Keratinocyte (primary cell): ENCODE results near the gene ZNF521. TPM values are rescaled to one million over a fixed set of nuclear protein-coding genes. Genes with fewer than 3 reads are reported as not detected.

Experiments
- DNase-seq: peaks from one replicate; pipeline ENCODE4 v3.0.0-alpha.2; 2011; ENCODE audit warnings: low read depth, missing footprints, low spot score
- FAIRE-seq: peaks from 2 replicates; lab custom pipeline; 2011; peaks lifted over from hg19 to GRCh38; lab: Jason Lieb, UNC
- H2AFZ ChIP-seq: 2 replicates; pipeline ENCODE4 v1.6.0; 2012; ENCODE audit warnings: low read length, control low read depth, inconsistent platforms; ENCODE audit not compliant: control insufficient read depth
- H3K27ac ChIP-seq: 2 replicates; pipeline ENCODE4 v1.5.1; 2011; ENCODE audit warnings: low read length; ENCODE audit not compliant: control insufficient read depth, insufficient read depth
- H3K27me3 ChIP-seq: 3 replicates; pipeline ENCODE4 v1.6.0; 2011; ENCODE audit warnings: low read length; ENCODE audit not compliant: control insufficient read depth, insufficient read depth; ENCODE audit errors: extremely low read depth
- H3K36me3 ChIP-seq, 2 experiments: 2 replicates in 1 of 2; 3 replicates in 1 of 2; pipeline ENCODE4 v1.5.1; 2011; ENCODE audit warnings: low read length in 2 of 2, mild to moderate bottlenecking in 1 of 2; ENCODE audit not compliant: control insufficient read depth in 2 of 2, insufficient read depth in 2 of 2; ENCODE audit errors: extremely low read depth in 1 of 2
- H3K4me1 ChIP-seq: 3 replicates; pipeline ENCODE4 v1.5.1; 2011; ENCODE audit warnings: low read length; ENCODE audit not compliant: control insufficient read depth, insufficient read depth; ENCODE audit errors: extremely low read depth
- H3K4me2 ChIP-seq: 3 replicates; pipeline ENCODE4 v1.6.0; 2011; ENCODE audit warnings: low read depth, low read length; ENCODE audit not compliant: control insufficient read depth, insufficient read depth; ENCODE audit errors: extremely low read depth
- H3K4me3 ChIP-seq, 3 experiments: fragments of 200-600 bp in 1 of 3; sonication (generic) in 1 of 3; 2 replicates in 2 of 3; 3 replicates in 1 of 3; pipeline ENCODE4 v1.5.1; 2011 to 2016; ENCODE audit warnings: low read length in 3 of 3, mild to moderate bottlenecking in 3 of 3, control low read depth in 2 of 3, inconsistent platforms in 1 of 3, low read depth in 1 of 3, mixed read lengths in 1 of 3, mixed run types in 1 of 3, moderate library complexity in 1 of 3; ENCODE audit not compliant: control insufficient read depth in 2 of 3, insufficient read depth in 2 of 3; ENCODE audit errors: extremely low read depth in 1 of 3
- H3K79me2 ChIP-seq: 2 replicates; pipeline ENCODE4 v1.6.0; 2012; ENCODE audit warnings: low read length; ENCODE audit not compliant: control insufficient read depth, insufficient read depth
- H3K9ac ChIP-seq: 3 replicates; pipeline ENCODE4 v1.6.0; 2011; ENCODE audit warnings: low read length; ENCODE audit not compliant: control insufficient read depth, insufficient read depth; ENCODE audit errors: extremely low read depth
- H3K9me1 ChIP-seq: 3 replicates; pipeline ENCODE4 v1.6.0; 2011; ENCODE audit warnings: low read length; ENCODE audit not compliant: control insufficient read depth, insufficient read depth; ENCODE audit errors: extremely low read depth
- H3K9me3 ChIP-seq: 2 replicates; pipeline ENCODE4 v1.5.1; 2012; ENCODE audit warnings: low read depth, low read length; ENCODE audit not compliant: control insufficient read depth
- H4K20me1 ChIP-seq: 3 replicates; pipeline ENCODE4 v1.6.0; 2011; ENCODE audit warnings: low read length; ENCODE audit not compliant: control insufficient read depth, insufficient read depth; ENCODE audit errors: extremely low read depth
- CTCF ChIP-seq, 3 experiments: IDR thresholded peaks in 1 of 3; conservative IDR thresholded peaks in 1 of 3; optimal IDR thresholded peaks in 1 of 3; 2 replicates in 2 of 3; 3 replicates in 1 of 3; pipeline versions ENCODE3 to v1.5.1; 2011; ENCODE audit warnings: low read length in 3 of 3, mild to moderate bottlenecking in 3 of 3, moderate library complexity in 2 of 3, control low read depth in 1 of 3, inconsistent platforms in 1 of 3; ENCODE audit not compliant: insufficient read depth in 2 of 3; ENCODE audit errors: extremely low read depth in 1 of 3
- EZH2 ChIP-seq: IDR thresholded peaks from one replicate; pipeline ENCODE4 v1.6.1; 2012; ENCODE audit warnings: inconsistent platforms, mild to moderate bottlenecking, low read length, moderate library complexity
- dilution Hi-C: fragments of 300-500 bp; cut with MboI; formaldehyde crosslinking; loops from one replicate; pipeline ENCODE4 v1.7.0; 2020; ENCODE audit warnings: low sequenced_read_pairs; ENCODE audit not compliant: extremely low pct_ligation_motif_present
- polyA plus RNA-seq, 5 experiments: library from polyadenylated mRNA; depleted of rRNA in 3 of 5; stranded (reverse) in 3 of 5; stranded (forward) in 1 of 5; unstranded in 1 of 5; fragments of >200 nt; gene quantifications; 1 replicate in 1 of 5; 2 replicates in 3 of 5; 3 replicates in 1 of 5; pipeline versions ENCODE4 v1.2.1 to v1.2.3, GENCODE V29; 2011 to 2012; ENCODE audit warnings: missing spikeins in 2 of 5, low read depth in 1 of 5, low replicate concordance in 1 of 5

ZNF521 gene
- polyA plus RNA-seq, 1 donor (not counting 4 experiments of a cell fraction or from before 2014, with no cell fraction given): 0.07 TPM

- Histone ChIP-seq H3K79me2 (no peaks in the 10 kb centered on the region), H3K27me3 (peaks cover 41% of the 10 kb centered on the region), H3K27ac (no peak overlapping the region), H3K4me3 (peak overlapping the region; percentile 16 to 82 (median 56)), H3K36me3 (no peaks in the 10 kb centered on the region), H3K4me2 (peak overlapping the region; percentile 95), H4K20me1 (no peaks in the 10 kb centered on the region), H3K4me1 (peaks cover 12% of the 10 kb centered on the region), H3K9me3 (no peaks in the 10 kb centered on the region), H2AFZ (peak overlapping the region; percentile 12), H3K9me1 (no peaks in the 10 kb centered on the region), H3K9ac (no peak overlapping the region)
- TF ChIP-seq CTCF (optimal IDR thresholded peaks at IDR 0.05 in 1 of 3, IDR thresholded peaks at IDR 0.05 in 1 of 3, conservative IDR thresholded peaks at IDR 0.05 in 1 of 3; ENCODE audit: extremely low read depth in 1 of 3, insufficient read depth in 2 of 3, low read length in 3 of 3) (no peak), EZH2 (peak; percentile 100)
- dilution Hi-C loops: no loop called here
- no peak for FAIRE-seq
- DNase-seq: no peak
These were observed 1.3 kb downstream of the ZNF521 start for GRCh38 chr18:25350489-25351251.

GRCh38 chr18:25349926-25350487, 2.0 kb downstream of the ZNF521 start:
- dilution Hi-C loops: no loop called here
- H3K9me3 ChIP-seq: no peaks in the 10 kb centered on the region
- no peak for DNase-seq
- TF ChIP-seq EZH2: no peak
- TF ChIP-seq CTCF (optimal IDR thresholded peaks at IDR 0.05 in 1 of 3, IDR thresholded peaks at IDR 0.05 in 1 of 3, conservative IDR thresholded peaks at IDR 0.05 in 1 of 3; ENCODE audit: extremely low read depth in 1 of 3, insufficient read depth in 2 of 3, low read length in 3 of 3): no peak
- no peak overlapping the region for H3K9ac ChIP-seq
- H2AFZ ChIP-seq: no peak overlapping the region
- no peak for FAIRE-seq
- no peaks in the 10 kb centered on the region for H3K36me3 ChIP-seq
- peak overlapping the region; percentile 95 for H3K4me2 ChIP-seq
- H3K79me2 ChIP-seq: no peaks in the 10 kb centered on the region
- H4K20me1 ChIP-seq: no peaks in the 10 kb centered on the region
- no peaks in the 10 kb centered on the region for H3K9me1 ChIP-seq
- H3K27ac ChIP-seq: no peak overlapping the region
- H3K4me3 ChIP-seq: peak overlapping the region in 2 of 3 experiments; percentile 56 to 61
- H3K4me1 ChIP-seq: peaks cover 12% of the 10 kb centered on the region
- H3K27me3 ChIP-seq: peaks cover 41% of the 10 kb centered on the region
